Measurements from ENCODE around the gene TTLL11.

The TTLL11 gene

DNA sequence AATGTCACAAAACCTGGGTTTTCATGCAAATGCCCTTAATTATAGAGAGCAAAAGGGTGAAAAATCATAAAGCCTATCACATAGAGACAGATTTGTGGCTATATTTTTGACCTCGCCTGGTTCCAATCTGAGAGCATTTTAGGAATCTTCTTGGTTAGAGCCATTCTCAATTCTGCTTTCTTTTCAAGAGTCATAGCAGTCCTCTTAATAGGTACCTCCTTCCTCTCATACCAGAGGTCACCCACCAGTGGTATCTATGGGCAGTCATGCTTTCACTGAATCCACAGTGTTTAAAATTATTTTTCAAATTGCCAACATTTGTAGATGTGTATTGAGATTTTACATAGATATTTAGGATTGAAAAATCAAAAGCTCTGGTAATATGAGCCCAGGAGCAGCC is 226.2 kb downstream of the TTLL11 start:
- in situ Hi-C loops (cut with HindIII; ENCODE audit: low sequenced_read_pairs) = loop anchor here (10.0 kb wide), 1 partner anchor 202 kb away; no protein-coding TSS in a partner anchor

DNA sequence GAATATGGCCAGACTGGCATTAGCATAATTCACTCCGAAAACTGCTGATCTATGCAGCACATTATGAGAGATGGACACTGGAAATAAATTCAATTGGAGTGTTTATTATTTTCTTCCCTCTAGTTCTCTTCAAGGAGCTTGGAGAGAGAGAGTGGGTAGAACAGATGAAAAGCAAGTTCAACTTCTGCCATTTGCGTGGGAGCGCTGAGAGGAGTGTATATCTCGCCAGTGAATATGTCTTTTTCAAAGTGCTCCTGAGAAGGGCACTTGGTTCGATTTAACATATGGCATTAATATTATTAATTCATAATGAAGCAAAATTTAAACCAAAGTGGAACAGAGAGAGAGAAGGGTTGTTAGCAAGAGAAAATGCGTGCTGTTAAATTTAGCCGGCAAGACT is 227.2 kb downstream of the TTLL11 start:
- in situ Hi-C loops (cut with HindIII; ENCODE audit: low sequenced_read_pairs) = loop anchor here (10.0 kb wide), 1 partner anchor 201 kb away; no protein-coding TSS in a partner anchor

DNA sequence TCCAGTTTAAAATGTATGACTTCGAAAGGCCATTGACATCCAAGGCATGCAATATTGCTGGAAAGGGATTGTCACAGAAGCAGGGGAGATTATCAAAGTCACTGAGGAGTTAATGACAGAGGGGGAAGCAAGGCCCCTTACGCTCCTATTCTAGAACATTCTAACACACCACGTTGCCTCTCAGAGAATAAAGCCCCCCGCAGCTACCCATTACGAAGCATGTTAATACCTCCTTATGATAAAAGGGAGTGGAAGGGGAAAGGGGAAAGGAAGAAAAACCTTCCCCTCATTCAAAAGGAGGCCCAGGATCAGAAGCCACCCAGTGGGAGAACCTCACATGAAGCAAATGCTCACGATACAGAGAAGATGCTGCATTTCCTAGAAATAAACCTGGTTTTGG is 228.0 kb downstream of the TTLL11 start:
- in situ Hi-C loops (cut with HindIII; ENCODE audit: low sequenced_read_pairs) = loop anchor here (10.0 kb wide), 1 partner anchor 200 kb away; no protein-coding TSS in a partner anchor

DNA sequence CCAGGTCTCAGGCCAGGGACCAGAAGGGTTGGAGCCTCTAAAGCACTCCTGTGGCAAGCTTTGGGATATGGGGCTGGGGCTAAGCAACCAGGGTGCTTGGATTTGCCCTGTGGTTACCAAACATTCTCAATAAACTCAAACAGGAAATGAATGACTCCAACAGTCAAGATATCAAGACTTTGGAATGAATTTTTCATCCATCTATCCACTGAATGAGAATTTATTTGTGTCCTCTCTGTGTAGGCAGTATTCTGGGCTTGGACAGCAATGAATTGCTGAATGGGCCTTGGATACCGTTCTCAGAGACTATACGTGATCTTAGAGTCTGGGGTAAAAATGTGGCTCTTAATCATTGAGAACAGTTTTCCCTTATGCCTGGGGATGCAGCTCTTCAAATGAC is 229.2 kb downstream of the TTLL11 start:
- in situ Hi-C loops (cut with HindIII; ENCODE audit: low sequenced_read_pairs) = loop anchor here (10.0 kb wide), 1 partner anchor 199 kb away; no protein-coding TSS in a partner anchor

DNA sequence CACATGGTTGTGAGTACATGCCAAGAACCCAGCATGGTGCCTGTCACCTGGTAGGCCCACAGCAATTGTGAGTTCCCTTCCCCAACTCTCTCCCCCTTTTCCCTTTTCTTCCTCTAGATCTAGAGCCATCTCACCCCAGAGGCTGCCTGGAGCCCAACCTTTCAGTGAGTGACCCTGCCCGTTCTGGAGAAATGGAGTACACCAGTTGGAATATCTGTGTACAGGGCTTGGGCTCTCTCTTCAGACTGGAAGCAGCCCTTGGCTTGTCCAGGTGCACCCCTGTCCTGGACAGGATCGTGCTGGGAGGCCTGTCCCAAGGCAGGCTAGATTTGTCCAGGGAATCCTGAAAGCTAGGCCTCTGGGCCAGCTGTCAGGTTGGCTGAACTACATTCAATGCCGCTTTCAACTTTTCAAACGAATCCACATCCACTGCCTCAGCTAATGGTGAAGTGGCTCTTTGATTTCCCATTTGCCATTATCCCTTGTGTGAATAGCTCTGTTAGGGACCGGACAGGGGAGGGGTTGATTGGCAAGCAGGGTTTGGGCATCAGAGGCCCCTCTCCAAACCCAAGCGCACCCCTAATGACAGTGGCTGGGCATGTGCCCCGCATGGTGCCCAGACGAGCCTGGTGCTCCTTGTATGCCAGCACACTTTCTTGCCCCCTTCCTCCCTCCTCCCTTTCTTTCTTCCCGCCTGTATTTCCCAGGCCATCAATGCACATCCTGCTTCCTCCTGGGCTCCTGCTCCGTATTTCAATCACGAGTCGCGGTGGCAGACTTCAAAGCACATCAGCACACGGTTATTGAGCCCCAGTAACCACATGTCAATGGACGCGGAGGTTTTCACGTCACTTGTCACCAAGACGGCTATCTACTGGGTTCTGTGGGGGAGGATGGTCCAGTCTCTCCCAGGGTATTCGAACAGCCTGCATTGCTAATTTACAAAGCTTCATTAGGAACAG is 230.5 kb downstream of the TTLL11 start:
- in situ Hi-C loops (cut with HindIII; ENCODE audit: low sequenced_read_pairs) = loop anchor here (10.0 kb wide), 1 partner anchor 198 kb away; no protein-coding TSS in a partner anchor

- in situ Hi-C loops (cut with HindIII; ENCODE audit: low sequenced_read_pairs) = loop anchor here (10.0 kb wide), 1 partner anchor 197 kb away; no protein-coding TSS in a partner anchor
These were observed 231.5 kb downstream of the TTLL11 start for GRCh38 chr9:121861501-121862180.

- in situ Hi-C loops (cut with HindIII; ENCODE audit: low sequenced_read_pairs) = loop anchor here (10.0 kb wide), 1 partner anchor 196 kb away; no protein-coding TSS in a partner anchor
These were observed 232.4 kb downstream of the TTLL11 start for GRCh38 chr9:121860744-121861143.

DNA sequence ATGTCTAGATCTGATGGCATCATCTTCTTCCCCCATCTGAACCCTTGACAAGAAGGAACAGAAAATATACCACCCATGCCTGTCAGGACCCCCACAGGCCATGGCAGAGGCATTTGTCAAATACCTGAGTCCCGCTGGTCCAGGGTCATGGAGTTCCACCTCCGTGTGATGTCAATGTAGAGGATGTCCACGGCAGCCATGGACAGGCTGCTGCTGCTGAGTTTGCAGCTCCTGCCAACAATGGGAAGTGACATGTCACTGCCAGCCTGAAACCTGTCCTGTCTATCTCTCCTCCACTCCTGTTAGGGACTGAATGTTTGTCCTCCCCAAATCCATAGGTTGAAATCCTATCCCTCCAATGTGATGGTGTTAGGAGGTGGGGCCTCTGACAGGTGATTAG is 232.9 kb downstream of the TTLL11 start:
- in situ Hi-C loops (cut with HindIII; ENCODE audit: low sequenced_read_pairs) = loop anchor here (10.0 kb wide), 1 partner anchor 195 kb away; no protein-coding TSS in a partner anchor

DNA sequence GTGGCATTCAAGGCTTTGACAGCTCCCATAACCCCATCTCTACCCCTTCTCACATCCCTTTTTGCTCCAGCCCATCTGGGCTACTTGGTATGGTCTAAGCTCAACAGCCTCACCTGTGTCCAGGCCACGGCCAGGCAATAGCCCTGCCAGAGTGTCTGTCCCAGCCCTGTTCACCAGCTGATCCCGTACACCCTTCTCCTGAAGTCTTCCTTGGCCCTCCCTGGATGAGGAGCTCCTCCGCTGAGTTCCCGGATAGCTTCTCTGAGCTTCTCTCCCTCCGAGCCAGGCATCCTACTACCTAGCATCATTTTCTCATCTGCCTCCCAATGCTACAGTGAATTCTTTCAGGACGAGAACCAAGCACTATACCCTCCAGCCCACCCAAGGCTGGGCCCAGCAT is 233.5 kb downstream of the TTLL11 start:
- in situ Hi-C loops (cut with HindIII; ENCODE audit: low sequenced_read_pairs) = loop anchor here (10.0 kb wide), 1 partner anchor 195 kb away; no protein-coding TSS in a partner anchor

DNA sequence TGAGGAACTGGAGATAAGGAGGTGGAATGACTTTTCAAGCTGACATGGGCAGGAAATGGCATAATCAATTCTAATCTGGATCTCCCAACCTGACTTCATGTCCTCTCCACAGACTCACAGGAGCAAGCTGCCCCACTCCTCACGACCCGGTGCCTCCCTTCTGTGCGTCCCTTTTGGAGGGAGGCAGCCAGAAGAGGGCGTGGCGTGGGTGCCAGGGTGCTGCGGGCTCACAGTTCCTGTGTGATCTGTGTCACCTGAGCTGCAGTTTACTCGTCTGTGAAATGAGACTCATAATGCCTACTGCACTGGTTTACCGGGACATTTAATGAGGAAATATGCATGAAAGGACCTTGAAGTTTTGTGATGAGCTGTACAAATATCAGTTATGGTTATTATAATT is 234.3 kb downstream of the TTLL11 start:
- in situ Hi-C loops (cut with HindIII; ENCODE audit: low sequenced_read_pairs) = no loop called here

GRCh38 chr9:121857928-121858327 is 235.2 kb downstream of the TTLL11 start:
- in situ Hi-C loops (cut with HindIII; ENCODE audit: low sequenced_read_pairs) = no loop called here

- in situ Hi-C loops (cut with HindIII; ENCODE audit: low sequenced_read_pairs) = no loop called here
These were observed 237.6 kb downstream of the TTLL11 start for GRCh38 chr9:121855476-121855875.

- in situ Hi-C loops (cut with HindIII; ENCODE audit: low sequenced_read_pairs) = no loop called here
These were observed 239.3 kb downstream of the TTLL11 start for GRCh38 chr9:121853617-121854395.

- in situ Hi-C loops (cut with HindIII; ENCODE audit: low sequenced_read_pairs) = no loop called here
These were observed 240.2 kb downstream of the TTLL11 start for GRCh38 chr9:121852651-121853616.

DNA sequence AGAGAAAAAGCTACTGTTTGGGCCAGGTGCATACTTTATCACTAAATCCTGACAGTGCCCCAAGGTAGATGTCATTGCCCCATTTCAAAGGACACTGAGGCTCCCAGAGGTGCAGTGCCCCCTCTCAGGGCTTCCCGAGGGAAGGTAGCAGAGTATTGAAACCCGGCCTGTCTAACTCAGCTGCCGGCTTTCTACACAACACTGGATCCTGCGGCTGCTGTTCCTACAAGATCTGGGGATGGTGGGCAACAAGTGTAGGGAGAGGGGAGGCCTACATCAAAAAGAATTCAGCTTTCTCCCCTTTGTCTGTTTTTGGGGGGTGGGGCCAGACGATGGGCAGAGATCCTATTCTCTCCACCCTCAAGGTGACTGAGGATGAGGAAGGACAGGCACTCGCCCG is 240.9 kb downstream of the TTLL11 start:
- in situ Hi-C loops (cut with HindIII; ENCODE audit: low sequenced_read_pairs) = no loop called here

GRCh38 chr9:121851641-121852091 is 241.4 kb downstream of the TTLL11 start:
- in situ Hi-C loops (cut with HindIII; ENCODE audit: low sequenced_read_pairs) = no loop called here

DNA sequence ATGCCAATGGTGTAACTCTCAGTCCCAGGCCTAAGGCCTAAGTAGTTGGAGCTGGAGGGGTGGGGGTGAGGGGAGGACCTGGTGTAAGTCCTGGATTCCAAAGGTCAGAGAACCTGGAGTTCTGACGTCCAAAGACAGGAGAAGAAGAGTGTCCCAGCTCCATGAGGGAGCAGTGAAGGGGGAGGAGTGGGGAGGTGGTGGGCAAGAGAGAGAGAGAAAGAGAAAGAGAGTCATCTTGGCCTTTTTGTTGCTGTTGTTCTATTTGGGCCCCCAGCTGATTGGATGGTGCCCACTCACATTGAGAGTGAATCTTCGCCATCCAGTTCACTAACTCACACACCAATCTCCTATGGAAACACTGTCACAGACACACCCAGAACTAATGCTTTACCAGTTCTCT is 242.7 kb downstream of the TTLL11 start:
- in situ Hi-C loops (cut with HindIII; ENCODE audit: low sequenced_read_pairs) = no loop called here

GRCh38 chr9:121849554-121849953 is 243.6 kb downstream of the TTLL11 start:
- in situ Hi-C loops (cut with HindIII; ENCODE audit: low sequenced_read_pairs) = no loop called here

DNA sequence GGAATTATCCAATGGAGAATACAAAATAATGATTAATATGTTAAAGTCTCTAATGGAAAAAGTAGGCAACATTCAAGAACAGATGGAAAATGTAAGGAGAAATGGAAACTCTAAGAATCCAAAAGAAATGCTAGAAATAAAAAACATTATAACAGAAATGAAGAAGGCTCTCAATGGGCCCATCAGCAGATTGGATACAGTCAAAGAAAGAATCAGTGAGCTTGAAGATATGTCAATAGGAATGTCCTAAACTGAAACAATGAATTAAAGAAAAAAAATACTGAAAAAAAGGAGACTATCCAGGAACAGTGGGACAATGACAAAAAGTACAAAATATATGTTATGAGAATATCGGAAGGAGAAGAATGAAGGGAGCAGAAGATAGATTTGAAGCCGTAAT is 248.5 kb downstream of the TTLL11 start:
- in situ Hi-C loops (cut with HindIII; ENCODE audit: low sequenced_read_pairs) = loop anchor here (5.0 kb wide), 1 partner anchor 107 kb away; no protein-coding TSS in a partner anchor
